Tongue (tissue), 2 donors: ENCODE measurements around the gene ATAD3A. TPM values are rescaled to one million over a fixed set of nuclear protein-coding genes. Genes with fewer than 3 reads are reported as not detected.
"Not testable (repeated sequence)": the region's sequence is repeated elsewhere in the genome, so short reads cannot be mapped to it uniquely, and the experiment has no call there.

Experiments
- DNase-seq: peaks from one replicate; pipeline ENCODE4 v3.0.0-alpha.2; 2015
- total RNA-seq: library from RNA; depleted of rRNA; stranded (reverse); fragments of >200 nt; gene quantifications from one replicate; pipeline ENCODE4 v1.2.3, GENCODE V29; 2014

ATAD3A gene
- total RNA-seq, 1 donor from 2014 or later = 21.3 TPM

DNA sequence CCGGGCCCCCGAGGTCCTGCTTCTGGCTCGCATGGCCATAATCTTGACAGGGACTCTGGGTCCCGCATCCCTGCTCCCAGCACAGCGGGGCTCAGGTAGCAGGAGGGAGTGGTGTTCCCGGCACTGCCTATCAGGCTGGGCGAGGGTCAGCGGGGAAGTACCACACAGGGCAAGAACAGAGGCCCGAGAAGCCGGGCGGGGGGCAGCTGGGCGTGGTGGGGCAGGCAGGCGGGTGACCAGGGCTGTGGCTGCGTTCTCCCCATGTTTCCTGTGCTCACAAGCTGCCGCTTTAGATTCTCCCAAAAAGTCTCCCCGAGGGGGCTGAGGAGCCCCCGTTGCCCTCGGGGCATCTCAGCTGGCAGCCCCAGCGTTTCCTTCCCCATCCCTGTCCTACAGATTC is 22.1 kb upstream of the ATAD3A start:
- DNase-seq = no peak

DNA sequence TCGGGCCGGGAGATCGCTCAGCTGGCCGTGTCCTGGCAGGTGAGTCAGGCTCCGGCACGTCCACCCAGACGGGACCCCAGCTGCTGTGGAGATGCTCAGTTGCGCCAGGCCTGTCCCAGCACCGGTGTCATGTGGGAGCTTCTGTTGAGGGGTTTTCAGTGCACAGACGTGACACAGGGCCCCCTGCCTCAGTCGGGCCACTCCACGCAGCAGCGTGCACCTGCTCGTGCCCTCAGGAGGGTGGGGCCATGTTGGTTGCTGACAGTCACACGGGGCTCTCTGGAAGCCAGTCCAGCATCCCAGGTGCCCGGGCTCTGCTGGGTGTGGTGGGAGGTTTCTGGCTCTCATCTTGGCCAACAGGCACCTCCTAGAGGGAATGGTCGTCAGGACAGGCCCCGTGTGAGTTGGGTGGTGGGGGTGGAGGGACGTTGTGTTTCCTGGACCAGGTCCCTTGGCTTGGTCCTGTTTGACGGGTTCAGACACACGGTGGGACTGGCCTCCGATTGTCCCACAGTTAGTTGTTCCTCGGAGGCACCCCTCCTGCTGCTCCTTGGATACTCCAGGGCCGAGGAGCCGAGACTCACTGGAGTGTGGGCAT is 21.2 kb upstream of the ATAD3A start:
- no peak for DNase-seq

DNA sequence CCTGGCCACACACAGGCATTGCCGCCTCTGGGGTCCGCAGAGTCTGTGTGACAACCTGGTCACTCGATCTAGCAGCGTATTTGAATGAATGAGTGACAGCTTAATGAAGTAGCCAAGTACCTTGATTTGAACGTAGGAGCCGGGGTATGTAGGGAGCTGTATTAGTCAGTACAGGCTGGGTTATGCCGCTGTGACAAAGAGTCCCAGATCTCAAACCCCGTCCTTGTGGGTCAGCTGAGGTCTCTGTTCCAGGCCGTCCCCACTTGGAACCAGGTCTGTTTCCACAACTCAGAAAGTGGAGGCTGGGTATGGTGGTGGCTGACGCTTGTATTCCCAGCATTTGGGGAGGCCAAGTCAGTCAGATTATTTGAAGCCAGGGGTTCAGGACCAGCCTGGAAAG is 20.4 kb upstream of the ATAD3A start:
- DNase-seq = no peak

DNA sequence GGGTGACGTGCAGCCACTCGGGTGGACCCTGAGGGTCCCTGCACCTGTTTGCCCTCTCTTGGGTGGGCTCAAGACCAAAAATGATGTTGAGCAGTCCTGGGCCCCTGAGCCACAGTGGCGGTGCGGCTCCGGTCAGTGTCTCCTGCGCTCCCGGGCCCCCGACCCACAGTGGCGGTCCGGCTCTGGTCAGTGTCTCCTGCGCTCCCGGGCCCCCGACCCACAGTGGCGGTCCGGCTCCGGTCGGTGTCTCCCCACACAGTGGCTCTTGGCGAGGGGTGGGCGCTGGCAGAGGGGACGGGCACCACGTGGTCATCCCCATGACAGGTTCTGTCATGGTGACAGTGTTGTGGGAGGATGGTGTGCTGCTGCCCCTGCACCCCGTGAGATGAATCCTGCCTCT is 17.7 kb upstream of the ATAD3A start:
- not testable (repeated sequence) for DNase-seq

DNA sequence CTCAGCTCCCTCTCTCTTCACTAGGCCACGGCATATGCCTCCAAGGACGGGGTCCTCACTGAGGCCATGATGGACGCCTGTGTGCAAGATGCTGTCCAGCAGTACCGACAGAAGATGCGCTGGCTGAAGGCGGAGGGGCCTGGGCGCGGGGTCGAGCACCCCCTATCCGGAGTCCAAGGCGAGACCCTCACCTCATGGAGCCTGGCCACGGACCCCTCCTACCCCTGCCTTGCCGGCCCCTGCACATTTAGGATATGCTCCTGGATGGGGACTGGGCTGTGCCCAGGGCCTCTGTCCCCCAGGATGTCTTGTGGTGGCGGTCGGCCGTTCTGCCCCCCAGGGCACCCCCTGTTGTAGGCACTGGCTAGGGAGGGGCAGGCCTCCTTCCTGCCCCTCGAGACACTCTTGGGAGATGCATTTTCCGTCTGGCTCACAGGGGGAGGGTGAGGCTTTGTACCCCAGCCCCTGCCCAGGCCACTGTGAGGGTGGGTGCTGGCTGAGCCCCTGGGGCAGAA is 16.4 kb upstream of the ATAD3A start:
- DNase-seq = not testable (repeated sequence)

DNA sequence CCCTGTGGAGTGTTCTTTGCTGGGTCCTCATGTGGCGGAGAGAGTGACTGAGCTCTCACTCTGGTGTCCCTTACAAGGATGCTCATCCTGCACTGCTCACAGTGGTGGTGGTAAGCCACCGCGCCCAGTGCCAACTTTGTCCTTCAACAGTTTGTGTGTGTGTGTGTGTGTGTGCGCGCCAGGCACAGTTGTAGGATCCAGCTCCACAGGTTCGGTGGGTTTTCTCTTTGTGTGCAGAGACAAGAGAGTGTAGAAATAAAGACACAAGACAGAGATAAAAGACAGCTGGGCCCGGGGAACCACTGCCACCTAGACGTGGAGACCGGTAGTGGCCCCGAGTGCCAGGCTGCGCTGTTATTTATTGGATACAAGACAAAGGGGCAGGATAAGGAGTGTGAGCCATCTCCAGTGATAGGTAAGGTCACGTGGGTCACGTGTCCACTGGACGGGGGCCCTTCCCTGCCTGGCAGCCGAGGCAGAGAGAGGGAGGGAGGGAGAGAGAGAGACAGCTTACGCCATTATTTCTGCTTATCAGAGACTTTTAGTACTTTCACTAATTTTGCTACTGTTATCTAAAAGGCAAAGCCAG is 7.1 kb upstream of the ATAD3A start:
- peak; percentile 68 for DNase-seq

DNA sequence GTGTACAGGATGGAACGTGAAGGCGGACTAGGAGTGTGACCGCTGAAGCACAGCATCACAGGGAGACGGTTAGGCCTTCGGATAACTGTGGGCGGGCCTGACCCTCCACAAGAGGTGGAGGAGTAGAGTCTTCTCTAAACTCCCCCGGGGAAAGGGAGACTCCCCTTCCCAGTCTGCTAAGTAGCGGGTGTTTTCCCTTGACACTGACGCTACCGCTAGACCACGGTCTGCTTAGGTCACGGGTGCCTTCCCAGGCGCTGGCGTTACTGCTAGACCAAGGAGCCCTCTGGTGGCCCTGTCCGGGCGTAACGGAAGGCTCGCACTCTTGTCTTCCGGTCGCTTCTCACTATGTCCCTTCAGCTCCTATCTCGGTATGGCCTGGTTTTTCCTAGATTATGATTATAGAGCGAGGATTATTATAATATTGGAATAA is 6.6 kb upstream of the ATAD3A start:
- peak; percentile 18 for DNase-seq

DNA sequence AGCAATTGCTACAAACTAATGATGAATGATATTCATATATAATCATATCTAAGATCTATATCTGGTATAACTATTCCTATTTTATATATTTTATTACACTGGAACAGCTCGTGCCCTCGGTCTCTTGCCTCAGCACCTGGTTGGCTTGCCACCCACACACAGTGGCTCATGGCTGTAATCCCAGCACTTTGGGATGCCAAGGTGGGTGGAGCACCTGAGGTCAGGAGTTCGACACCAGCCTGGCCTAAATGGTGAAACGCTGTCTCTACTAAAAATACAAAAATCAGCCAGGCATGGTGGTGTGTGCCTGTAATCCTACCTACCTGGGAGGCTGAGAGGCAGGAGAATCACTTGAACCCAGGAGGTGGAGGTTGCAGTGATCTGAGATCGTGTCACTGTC is 6.2 kb upstream of the ATAD3A start:
- DNase-seq = not testable (repeated sequence)

DNA sequence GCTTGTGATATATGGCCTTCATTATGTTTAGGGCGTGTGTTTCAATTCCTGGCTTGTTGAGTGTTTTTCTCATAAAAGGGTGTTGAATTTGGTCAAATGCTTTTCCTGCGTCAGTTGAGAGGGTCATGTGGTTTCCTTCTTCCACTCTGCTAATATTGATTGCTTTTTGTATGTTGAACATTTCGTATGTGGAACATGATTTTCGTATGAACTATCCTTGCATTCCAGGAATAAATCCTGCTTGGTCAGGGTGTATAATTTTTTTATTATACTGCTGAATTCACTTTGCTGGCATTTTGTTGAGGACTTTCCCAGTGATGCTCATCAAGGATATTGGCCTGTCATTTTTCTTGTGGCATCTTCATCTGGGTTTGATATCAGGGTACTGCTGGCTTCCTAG is 4.7 kb upstream of the ATAD3A start:
- DNase-seq = no peak

DNA sequence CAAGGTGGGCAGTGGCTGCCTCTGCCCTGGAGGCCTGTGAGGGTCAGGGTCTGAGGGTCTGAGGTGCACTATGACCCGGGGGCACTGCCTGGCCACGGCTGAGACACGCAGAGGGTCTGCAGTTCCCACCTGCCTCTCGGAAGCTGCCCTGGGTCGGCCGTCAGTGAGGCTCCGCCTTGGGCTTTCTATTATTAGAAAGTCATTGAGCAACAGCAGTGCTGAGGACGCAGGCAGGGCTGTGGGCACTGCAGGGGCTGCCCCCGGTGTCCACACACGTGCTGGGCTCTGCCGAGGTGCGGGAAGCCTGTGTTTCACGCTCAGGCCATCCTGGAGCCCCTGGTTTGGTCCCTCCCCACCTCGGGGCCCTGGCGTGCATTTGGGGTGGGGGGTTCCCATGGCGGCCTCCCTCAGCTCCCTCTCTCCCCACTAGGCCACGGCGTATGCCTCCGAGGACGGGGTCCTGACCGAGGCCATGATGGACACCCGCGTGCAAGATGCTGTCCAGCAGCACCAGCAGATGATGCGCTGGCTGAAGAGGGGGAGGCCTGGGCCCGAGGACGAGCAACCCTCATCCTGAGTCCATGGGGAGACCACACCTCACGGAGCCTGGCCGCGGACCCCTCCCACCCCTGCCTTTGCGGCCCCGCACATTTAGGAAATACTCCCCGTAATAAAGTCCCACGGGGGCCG is 3.0 kb upstream of the ATAD3A start:
- DNase-seq = not testable (repeated sequence)

DNA sequence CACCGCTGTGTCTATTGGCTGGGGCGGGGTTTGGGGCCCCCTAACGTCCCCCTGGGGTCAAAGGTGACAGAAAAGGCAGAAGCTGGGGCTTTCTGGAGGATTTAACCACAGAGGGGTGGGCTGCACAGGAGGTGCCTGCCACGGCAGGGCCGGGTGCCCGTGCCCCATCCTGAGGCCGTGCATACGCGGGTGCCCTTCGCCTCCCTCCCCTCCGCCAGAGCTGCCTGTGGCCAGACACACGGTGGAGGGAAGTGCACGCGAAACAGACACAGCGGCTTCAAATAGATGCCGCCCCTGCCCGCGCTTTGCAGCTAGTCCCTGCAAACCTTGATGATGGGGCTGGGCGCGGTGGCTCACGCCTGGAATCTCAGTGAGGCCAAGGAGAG is 2.5 kb upstream of the ATAD3A start:
- not testable (repeated sequence) for DNase-seq

DNA sequence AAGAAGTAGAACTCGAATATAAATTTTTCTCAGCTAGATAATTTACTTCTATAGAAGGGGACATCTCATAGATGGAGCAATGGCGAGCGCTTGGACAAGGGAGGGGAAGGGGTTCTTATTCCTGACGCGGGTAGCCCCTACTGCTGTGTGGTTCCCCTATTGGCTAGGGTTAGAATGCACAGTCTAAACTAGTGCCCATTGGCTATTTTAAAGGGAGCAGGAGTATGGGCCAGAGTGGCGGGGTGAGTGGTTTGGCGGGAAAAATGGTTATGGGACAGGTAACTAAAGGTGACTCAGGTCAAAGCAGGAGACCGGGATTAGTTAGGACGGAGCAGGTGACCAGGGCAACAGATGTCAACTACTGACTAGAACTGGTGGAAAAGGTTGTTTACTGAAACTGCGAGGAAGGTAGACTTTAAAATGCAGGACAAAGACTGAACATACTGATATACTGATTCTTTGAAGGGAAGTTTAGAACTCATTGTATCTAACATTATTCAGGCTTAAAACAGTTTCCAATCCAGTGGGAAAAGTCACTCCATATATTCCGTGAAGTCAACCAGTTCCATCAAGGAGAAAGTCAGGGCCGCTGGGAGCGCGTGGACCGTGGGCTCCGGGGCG is 940 bp upstream of the ATAD3A start:
- peak; percentile 4 for DNase-seq

DNA sequence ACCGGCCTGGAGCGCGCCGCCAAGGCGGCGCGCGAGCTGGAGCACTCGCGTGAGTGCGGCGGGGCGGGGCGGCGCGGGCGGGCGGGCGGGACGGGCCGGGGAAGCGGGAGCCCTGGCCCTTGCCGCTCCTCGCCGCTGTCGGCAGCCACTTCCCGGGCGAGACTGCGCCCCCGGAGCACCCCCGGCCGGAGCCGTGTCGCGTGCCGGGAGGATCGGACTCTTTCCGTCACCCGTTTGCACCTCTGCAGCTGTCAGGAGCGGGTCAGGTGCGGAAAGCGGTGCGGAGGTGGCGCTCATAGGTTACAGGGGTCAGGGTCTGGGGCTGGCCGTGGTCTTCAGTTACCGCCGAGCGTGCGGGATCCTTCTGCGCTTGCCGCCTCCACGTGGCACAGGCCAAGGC is 463 bp downstream of the ATAD3A start:
- DNase-seq = not testable (repeated sequence)

DNA sequence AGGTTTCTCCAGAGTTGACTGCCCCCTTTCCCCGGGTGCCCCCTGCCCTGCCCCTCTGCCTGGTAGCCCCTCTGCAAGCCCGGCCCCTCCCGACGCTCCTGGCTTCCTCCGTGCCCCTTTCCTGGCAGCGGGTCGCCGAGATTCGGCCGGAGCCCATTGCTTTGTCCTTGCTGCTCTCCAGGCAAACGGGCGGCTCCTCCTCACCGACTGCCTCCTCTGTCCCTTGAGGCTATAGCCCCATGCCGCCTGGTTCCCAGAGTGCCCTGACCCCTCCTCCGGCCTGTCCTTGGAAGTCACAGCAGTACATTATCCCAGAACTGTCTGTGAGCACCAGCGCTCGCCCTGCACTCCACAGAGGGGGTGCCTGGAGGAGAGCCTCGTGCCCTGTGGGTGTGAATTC is 1.7 kb downstream of the ATAD3A start:
- not testable (repeated sequence) for DNase-seq

DNA sequence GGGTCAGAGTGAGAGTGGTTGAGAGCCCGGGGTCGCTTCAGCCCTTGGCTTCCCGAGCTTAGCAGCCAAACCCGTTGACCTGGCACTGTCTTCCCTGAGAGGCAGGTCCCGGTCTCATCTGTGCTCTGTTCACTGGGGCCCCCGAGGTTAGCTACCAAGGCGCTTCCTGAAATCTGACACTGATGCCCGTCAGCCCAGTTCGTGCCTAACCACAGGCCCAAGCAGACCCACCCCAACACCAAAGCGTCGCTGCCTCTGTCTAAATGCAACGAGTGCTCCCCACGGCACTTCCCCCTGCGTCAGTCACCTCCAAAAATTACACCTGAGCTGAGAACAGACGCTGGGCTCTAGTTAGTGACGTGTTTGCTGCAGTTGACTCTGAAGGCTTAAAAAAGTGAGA is 2.4 kb downstream of the ATAD3A start:
- not testable (repeated sequence) for DNase-seq

DNA sequence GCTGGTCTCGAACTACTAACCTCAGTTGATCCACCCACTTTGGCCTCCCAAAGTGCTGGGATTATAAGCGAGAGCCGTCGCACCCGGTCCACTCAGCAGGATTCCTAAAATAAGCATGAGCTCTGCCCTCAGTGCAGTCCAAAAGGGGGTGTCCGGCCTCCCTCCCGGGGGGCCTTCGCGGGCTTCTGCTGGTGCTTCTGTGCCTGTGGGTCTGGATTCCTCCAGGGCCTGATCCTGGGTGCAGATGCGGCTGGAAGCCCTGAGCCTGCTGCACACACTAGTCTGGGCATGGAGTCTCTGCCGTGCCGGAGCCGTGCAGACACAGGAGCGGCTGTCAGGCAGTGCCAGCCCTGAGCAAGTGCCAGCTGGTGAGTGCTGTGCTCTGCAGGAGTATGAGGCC is 5.0 kb downstream of the ATAD3A start:
- DNase-seq = not testable (repeated sequence)

DNA sequence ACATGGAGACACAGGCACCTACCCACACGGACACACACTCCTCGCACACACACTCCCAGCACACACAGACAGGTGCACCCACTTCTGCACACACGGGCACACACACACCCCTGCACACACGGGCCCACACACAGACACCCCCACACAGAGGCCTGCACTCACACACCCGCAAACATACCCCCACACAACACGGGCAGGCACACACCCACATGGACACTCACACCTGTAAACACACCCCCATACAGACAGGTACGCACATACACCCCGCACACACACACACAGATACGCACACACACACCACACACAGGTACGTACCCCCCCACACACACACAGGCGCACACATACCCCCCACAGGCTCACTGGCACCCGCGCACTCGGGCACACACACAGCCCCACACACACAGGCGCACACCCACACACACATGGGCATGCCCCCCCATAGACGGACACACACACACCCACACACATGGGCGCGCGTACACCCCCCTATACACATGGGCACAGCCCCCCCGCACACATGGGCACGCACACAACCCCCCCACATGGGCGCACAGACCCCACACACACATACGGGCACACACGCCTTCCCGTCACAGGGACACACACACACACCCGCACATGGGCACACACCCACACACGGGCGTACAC is 6.1 kb downstream of the ATAD3A start:
- no peak for DNase-seq

DNA sequence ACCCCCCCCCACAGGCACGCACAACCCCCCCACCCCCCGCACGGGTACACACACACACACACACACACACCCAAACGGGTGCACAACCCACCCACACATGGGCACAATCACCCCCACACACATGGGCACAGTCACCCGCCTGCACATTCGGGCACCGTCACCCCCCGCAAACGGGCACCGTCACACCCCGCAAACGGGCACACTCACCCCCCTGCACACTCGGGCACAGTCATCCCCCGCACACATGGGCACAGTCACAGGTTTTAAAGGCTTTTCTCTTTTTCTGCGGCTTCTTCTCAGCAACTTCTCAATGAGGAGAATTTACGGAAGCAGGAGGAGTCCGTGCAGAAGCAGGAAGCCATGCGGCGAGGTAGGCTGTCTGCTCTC is 6.7 kb downstream of the ATAD3A start:
- not testable (repeated sequence) for DNase-seq

DNA sequence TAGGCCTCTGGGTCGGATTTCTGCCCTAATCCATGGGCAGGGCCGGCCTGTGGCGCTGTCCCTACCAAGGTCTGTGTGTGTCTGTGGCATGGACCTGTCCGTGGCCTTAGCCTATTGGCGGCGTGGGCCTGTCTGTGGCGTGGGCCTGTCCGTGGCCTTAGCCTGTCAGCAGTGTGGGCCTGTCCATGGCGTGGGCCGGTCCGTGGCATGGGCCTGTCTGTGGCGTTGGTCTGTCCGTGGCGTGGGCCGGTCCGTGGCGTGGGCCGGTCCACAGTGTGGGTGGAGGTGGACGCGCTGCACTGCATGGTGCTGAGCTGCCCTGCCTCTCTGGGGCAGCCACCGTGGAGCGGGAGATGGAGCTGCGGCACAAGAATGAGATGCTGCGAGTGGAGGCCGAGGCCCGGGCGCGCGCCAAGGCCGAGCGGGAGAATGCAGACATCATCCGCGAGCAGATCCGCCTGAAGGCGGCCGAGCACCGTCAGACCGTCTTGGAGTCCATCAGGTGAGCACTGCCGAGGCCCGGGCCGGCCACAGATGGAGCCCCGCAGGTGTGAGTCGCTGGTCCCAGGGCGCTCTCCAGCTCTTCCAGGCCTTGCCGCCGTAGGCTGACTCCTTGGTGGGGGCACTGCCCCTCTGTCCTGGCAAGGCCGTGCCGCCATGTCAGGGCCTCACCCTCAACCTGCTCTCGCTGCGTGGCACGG is 8.0 kb downstream of the ATAD3A start:
- DNase-seq = not testable (repeated sequence)

DNA sequence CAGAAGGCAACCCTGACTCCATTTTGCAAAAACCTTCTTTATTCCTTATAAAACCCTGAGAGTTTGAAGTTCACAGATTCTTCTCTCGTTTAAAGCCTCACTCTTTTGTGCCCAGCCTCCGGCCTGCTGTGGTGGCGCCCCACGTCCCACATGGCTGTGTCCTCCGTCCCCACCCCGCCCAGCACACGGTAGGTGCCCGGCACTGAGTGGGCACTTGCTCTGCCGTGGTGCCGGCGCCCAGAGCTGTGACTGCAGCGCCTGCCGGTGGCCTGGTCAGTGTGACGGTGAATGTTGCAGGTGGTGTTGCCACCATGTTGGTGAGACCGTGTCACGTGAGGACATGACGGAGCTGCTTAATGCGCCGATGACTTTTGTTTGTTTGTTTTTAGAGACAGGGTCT is 9.4 kb downstream of the ATAD3A start:
- DNase-seq = no peak

DNA sequence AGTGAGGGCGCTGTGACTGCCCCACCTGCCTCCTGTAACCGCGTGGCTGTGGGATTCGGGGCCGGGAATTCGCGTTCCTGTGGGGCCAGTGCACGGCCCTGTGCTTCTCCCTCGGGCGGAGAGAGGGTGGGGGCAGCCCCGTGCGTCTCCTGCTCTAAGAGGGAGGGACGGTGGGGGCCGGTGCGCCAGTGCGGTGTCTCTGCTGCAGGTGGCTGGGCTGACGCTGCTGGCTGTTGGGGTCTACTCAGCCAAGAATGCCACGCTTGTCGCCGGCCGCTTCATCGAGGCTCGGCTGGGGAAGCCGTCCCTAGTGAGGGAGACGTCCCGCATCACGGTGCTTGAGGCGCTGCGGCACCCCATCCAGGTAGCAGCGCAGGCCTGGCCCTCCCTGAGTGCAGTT is 10.6 kb downstream of the ATAD3A start:
- DNase-seq = not testable (repeated sequence)

DNA sequence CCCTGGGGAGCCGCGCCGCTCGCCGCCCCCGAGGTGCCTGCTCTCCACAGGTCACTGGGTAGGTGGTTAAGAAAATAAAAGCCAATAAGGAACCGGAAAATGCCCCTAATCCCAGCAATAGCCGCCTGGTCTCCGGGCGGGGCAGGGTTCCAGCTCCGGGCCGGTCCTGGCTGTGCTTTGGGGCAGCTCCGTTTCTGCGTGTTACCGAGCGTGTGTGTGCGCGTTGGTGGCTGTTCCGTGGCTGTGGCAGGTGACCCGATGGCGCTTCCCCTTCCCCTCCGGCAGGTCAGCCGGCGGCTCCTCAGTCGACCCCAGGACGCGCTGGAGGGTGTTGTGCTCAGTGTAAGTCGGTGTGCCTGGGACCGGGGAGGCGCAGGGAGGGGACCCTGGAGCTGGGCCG is 11.3 kb downstream of the ATAD3A start:
- not testable (repeated sequence) for DNase-seq
